HG02884 (cell line): ENCODE measurements around the gene C19orf67.

Source experiments
- ATAC-seq: cut with Tn5 transposase; IDR thresholded peaks from one replicate; pipeline ENCODE4 v1.9.1; 2021; ENCODE audit warnings: mild to moderate bottlenecking, moderate library complexity; ENCODE audit not compliant: unreplicated experiment

The C19orf67 gene

DNA sequence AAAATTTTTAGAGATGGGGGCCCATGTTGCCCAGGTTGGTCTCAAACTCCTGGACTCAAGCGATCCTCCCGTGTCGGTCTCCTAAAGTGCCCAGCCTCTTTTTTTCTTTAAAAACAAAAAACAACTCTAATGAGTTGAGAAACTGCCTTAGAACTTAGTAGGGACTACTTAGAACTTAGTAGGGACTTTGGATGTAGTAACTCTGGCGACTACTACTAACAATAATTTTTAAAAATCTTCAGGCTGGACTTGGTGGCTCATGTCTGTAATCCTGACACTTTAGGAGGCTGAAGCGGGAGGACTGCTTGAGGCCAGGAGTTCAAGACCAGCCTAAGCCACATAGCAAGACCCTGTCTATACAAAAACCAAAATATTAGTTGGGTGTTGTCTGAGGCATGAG is 515 bp upstream of the C19orf67 start:
- no peak for ATAC-seq

DNA sequence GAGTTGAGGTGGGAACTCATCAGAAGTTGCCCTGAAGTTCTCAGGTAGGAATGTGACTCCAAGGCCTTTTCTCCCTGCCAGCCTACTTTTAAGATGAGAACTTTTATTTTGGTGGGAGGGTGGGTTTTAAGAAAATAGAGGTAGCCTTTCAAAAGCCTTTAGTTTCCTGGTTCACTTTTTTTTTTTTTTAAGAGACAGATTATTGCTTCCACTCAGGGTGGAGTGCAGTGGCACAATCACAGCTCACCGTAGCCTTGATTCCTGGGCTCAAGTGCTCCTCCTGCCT is 3.0 kb downstream of the C19orf67 start:
- ATAC-seq, result no peak

DNA sequence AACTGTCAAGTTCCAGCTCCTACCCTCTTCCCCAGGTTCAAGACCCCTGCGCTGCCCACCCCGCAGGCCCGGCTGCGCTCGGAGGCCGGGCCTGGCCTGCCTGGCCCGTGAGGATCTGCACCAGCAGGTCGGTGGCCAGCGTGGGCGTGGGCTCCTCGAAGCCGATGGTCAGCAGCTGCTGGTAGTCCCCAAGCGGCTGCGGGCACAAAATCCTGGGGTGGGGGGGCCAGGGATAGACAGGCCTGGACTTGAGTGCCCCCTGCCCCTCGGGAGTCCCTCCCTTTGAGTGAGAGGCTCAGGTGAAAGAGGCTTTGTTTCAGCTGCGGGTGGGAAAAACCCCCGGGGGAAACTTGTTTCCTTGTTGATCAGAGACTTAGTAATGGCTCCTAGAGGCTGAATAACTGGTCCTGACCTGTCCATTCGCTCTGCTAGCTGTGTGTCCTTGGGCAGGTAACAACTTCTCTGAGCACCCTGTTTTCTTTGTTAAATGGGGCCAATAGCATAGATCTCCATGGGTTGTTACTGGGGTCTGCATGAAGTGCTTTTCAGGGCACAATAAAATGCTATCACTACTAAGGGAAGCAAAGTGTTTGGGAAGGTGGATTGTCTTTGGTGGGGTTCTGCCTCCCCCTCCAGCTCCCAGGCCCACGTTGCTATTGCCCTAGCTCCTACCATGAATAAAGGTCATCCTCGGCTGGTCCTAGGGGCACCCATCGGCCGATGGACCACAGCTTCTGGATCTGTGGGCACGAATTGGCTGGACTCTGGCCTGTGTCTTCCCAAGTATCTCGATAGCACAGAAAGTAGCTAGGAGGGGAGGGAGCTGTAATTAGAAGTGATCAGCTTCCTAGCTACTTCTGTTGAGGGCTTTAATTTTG is 3.5 kb downstream of the C19orf67 start:
- no peak for ATAC-seq

DNA sequence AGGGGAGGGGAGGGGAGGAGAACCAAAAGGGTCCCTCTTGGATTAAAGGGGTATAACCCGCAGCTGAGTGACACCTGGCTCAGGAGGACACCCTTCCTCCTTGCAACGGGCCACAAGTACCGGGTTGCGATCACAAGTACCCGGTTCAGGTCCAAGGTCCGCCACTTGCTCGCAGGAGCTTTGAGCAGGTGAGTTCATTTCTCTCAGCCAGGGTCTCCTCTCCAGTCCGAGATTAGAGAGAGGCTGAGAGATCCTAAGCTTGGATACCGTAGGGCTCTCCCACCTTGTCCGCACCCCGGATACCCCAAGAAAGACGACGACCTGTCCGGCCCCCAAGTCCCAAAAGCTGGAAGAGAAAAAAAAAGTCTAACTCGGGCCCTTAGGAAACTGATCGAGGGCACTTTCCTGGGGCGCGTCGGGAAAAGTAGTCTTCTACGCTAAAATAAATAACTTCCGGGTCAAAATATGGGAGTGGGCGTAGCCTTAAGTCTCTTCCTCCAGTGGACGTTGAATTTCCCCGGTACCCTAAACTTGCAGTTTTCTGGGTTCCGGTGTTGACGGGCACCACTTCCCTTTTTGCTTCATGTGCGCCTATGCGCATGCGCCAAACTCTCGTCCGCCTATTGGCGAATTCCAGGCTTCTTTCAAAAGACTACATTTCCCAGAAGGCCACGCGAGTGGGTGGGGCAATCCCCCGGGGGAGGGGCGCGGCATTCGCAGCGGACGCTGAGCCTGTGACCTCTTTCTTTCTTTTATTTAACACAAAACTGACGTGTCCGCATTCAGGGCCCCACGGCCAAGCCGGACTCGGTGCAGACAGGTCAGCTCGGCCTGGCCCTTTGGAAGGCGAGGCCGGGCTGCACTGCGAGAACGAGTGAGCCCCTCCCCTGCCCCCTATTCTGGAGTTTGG is 4.4 kb downstream of the C19orf67 start:
- peak; percentile 76 for ATAC-seq

DNA sequence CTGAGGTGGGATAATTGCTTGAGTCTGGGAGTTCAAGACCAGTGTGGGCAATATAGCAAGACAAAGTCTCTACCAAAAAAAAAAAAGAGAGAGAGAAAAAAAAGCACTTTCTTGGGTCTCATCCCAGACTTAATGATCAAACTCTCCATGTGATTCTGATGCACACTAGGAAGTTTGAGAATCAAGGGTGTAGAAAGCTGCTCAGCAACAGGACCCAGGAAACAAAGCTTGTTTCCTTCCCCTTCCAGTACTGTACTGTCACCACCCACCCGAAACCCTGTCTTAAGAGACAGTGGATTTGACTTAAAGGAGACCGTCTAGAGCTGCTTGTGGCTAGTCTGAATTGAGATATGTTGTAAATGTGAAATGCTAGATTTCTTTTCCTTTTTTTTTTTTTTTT is 7.2 kb downstream of the C19orf67 start:
- ATAC-seq, result no peak

DNA sequence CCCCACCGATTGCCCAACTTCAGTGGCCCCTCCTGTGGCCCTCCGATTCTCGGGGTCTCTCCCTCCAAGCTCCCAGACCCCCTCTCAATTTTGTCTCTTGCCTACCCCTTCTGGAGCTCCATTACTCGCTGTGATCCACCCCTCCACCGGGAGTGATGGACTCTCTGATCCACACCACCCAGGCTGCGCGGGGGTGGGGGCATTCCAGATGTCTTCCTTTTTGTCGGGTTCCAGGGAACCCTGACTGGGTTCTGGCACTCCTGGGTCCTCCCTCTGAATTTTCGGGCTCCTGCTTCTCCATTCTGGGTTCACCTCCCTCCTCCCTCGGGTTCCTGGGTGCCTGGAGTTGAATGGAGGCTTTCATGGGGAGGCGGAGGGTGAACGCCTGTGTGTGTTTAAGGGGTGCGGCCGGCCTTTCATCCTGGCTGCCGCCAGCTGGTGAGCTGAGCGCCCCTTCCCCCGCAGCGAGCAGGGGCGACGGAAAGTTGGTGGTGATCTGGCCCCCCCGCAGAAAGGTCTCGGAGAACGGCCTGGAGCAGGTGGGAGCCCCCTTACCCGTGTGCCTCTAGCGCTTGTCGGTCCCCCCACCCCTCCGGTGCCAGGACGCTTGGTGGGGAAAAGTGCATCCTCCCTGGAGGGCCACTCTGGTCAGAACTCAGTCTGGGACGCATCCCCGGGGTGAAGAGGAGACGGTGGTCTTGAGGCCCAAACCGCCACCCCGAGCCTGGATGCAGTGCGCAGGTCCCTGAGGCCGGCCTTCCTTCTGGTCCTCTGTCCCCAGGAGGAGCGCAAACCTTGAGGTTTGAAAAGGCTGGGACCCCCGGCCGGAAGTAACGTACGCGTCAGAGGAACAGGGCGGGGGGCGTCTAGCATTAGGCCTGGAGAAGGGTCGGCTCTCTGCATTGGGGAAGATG is 11.4 kb downstream of the C19orf67 start:
- no peak for ATAC-seq

DNA sequence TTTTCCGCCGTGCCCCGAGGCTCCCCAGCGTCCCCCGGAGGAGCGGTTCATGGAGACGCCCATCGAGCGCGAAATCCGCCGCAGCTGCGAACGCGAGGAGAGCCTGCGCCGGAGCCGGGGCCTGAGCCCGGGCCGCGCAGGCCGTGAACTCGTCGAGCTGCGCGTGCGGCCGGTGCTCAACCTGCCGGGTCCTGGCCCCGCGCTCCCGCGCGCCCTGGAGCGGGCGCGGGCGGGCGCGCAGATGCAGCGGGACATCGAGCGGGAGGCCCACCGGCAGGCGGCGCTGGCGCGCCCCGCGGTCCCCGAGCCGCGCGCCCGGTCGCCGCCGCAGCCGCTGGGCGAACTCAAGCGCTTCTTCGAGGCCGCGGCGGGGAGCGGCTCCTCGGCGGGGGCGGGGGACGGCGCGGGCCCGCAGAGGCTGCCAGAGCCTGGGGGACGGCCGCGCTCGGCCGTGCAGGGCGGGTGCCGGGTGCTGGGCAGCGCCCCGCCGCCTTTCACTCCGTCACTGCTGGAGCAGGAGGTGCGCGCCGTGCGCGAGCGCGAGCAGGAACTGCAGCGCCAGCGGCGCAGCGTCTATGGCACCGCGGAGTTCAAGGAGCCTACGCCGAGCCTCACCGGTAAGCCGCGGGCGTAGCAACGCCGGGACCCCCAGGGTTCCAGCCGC is 12.2 kb downstream of the C19orf67 start:
- no peak for ATAC-seq

DNA sequence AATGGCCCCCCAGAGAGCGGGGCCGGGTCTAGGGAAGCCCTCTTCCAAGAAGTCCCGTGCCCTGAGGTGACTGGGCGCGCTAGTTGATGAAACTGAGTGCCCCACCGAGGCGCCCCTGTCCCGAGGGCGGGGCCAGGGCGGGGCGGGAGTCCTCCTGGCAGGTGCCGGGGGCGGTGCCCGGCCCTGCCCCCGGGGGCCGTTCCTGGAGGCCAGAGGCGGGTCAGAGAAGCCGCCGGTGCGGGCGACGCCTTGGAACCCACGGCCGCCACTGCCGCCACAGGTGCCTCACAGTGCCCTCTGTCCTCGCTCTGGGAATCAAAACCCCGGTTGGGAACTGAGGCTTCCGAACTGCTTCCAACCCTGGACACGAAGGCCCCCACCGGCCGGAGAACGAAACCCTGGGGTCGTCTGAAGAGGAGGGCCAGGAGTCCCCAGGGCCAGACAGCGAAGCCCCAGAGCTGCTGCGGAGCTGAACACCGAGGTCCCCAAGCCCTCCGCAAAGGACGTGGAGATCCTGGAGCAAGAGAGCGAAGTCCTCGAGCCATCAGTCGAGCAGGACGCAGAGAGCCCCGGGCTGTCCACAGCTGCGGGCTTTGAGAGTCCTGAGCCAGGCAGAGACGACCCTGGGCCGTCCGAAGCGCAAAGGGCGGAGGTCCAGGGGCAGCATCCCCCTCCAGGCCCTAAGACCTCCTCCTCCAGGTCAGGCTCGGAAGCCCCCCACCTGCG is 12.9 kb downstream of the C19orf67 start, which contains the start of gene MISP3:
MISP3 (plus strand) TSS at position 252 of the 726 bp plus-strand sequence. CDS start 524 bp downstream, outside the sequence.
- no peak for ATAC-seq

DNA sequence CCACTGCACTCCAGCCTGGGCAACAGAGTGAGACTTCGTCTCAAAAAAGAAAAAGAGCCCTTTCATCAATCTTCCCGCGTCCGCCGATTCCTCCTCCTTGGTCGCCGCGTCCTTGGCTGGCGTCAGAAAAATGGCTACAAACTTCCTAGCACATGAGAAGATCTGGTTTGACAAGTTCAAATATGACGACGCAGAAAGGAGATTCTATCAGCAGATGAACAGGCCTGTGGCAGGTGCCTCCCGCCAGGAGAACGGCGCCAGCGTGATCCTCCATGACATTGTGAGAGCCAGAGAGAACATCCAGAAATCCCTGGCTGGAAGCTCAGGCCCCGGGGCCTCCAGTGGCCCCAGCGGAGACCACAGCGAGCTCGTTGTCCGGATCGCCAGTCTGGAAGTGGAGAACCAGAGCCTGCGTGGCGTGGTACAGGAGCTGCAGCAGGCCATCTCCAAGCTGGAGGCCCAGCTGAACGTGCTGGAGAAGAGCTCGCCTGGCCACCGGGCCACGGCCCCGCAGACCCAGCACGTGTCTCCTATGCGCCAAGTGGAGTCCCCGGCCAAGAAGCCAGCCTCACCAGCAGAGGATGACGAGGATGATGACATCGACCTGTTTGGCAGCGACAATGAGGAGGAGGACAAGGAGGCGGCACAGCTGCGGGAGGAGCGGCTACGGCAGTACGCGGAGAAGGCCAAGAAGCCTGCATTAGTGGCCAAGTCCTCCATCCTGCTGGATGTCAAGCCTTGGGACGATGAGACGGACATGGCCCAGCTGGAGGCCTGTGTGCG is 15.1 kb downstream of the C19orf67 start:
- no peak for ATAC-seq

DNA sequence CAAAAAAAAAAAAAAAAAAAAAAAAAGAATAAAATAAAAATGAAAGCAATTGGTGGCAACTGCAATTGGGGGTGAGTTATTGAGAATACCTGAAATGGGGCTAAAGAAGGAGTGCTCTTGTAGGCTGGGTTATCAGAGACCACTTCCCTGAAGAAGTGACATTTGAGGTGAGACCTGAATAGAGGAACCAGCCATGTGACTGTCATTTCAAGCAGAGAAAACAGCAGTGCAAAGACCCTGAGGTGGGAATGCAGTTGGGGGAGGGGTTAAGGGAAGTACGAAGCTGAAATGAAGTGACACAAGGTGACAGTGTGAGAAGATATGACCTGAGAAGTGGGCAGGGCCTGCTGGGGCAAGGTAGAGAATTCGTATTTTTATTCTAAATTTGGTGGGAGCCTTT is 19.4 kb downstream of the C19orf67 start:
- ATAC-seq, result no peak

DNA sequence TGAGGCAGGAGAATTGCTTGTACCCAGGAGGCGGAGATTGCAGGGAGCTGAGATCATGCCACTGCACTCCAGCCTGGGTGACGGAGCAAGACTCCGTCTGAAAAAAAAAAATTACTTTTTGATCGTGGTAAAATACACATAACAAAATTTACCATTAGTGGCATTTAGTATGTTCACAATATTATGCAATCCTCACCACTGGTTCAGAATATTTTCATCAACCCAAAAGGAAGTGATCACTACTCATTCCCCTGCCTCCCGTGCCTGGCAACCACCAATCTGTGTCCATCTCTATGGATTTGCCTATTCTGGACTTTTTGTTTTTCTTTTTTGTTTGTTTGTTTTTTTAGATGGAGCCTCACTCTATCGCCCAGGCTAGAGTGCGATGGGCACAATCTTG is 22.5 kb downstream of the C19orf67 start:
- no peak for ATAC-seq

DNA sequence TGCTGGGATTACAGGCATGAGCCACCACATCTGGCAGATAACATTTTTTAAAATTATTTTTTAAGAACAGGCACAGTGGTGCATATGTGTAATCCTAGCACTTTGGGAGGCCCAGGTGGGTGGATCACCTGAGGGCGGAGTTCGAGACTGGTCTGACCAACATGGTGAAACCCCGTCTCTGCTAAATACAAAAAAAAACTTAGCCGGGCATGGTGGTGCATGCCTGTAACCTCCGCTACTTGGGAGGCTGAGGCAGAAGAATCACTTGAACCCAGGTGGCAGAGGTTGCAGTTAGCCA is 23.1 kb downstream of the C19orf67 start:
- no peak for ATAC-seq

DNA sequence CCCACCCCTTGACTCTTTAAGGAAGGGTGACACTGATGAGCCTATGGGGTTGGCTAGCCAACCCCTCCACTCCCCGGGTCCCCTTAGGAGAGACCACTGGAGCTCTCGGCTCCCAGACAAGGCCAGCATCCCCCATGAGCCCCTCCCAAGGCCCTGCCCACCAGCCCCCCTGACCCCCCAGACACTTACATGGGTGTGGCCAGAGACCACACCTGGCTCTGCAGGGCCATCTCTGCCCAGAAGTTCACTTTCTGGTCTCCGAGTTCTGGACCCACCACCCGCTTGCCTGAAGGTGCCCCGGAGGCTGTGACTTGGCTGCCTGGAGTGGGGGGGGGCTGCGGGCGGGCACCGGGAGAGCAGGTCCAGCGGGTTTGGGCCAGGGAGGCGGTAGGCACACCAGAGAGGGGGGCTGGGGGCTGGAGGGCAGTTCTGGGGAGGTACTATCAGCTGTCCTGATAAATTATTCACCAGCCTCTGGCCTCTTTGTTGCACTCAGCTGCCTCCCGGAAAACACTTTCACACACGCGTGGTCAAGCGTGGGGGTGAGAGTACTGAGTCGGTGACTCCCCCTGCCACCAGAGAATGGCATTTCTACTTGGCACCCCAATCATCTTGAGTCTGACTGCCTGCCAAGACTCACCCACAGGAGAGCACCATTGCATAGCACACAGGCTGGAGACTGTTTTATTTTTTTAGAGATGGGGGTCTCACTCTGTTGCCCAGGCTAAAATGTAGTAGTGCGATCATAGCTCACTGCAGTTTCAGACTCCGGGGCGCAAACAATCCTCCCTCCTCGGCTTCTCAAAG is 23.6 kb downstream of the C19orf67 start, which contains the start of gene PALM3:
PALM3 (minus strand) TSS at position 326 of the 807 bp plus-strand sequence; CDS start at position 230, 96 bp downstream.
- no peak for ATAC-seq

DNA sequence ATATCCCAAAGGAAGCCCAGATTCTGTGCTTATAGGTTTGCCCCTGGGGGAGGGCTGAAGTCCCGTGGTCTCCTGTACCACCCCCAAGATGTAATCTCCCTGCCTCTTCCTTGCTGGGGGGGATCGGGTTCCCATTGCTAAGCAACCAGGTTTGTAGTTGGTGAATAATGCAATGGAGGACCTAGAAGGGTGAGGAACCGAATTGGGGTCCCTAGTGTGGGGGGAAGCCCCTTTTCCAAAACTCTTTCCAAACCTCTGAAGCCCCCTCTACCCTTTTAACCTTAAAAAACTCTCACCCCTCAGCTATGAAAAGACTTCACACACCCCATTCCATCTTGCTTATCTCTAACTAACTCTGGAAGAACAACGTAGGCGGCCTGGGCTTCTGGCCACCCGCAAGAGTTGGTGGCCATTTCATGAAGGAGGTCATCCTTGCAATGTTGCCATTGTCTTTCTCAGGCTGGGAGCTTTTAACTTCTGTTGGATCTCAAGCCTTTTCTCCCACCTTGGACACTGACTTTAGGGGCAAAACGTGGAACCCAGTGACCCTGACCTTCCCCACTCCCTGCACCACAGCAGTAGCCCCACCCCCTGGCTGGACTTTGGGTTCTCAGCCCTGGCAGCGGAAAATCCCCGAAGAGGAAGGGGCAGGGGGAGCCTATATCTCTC is 24.4 kb downstream of the C19orf67 start:
- no peak for ATAC-seq

DNA sequence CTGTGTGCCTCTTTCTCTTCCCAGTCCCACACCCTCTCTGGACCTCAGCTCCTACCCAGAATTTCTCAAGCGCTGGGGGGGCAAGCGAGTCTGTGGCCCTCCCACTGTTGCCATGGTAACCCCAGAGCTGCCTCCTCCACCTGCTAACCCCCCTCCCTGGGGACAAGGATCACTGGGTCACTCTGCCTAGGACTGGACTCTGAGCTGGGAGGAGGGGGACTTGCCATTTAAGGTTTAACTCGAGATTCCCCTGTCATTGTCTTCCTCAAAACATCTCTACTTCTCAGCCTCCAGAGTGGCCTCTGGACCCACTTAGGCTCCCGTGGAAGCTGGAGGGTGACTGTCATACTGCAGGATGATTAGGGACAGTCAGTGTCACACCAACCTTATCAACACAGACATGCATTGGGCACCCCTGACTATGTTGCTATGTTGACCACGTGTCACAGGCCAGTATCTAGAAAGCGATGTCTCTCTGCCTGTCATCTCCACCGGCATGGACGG is 25.9 kb downstream of the C19orf67 start:
- ATAC-seq, result no peak

DNA sequence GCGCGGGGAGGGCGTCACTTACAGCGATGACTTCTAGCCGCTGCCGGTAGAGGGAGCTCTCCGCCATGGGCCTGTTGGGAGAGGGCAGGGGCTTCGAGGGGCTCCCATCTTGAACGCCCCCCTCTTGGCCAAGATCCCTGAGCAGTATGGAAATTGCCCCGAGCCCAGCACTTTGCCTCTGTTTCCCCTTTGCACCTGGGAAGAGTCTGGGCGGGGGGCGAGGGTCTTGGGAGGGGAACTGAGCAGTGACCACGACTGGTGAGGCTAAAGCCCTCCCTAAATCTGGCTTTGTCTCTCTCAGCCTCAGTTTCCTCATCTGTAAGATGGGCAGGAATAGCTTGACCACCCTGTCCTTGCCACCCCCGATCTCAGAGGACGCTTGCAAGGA is 26.5 kb downstream of the C19orf67 start:
- no peak for ATAC-seq
